ENCODE results near the gene ATP6V1G2. TPM values are rescaled to one million over a fixed set of nuclear protein-coding genes. Genes with fewer than 3 reads are reported as not detected.
A peak's percentile ranks its signal among the peaks of the same experiment; 100 is the strongest.
"Not testable (repeated sequence)": the region's sequence is repeated elsewhere in the genome, so short reads cannot be mapped to it uniquely, and the experiment has no call there.

Gene ATP6V1G2
- total RNA-seq, 1 experiment from 2014 or later, result 0.98 TPM

- Histone ChIP-seq H3K9me3 (ENCODE audit: control insufficient read depth, insufficient read depth, low read depth, low read length) (no peaks in the 10 kb centered on the region), H3K36me3 (ENCODE audit: control insufficient read depth, insufficient read depth, low read length) (peaks cover 3% of the 10 kb centered on the region), H3K27me3 (ENCODE audit: control insufficient read depth, insufficient read depth, low read length) (no peaks in the 10 kb centered on the region), H3K4me1 (ENCODE audit: control insufficient read depth, insufficient read depth, low read length) (peaks cover 6% of the 10 kb centered on the region), H3K27ac (ENCODE audit: low read length) (no peak overlapping the region), H3K4me3 (ENCODE audit: low read depth in 2 of 2, low read length in 2 of 2) (no peak overlapping the region)
- ATAC-seq (no peak), DNase-seq (ENCODE audit: low read depth, low spot score) (no peak)
- TF ChIP-seq REST (IDR thresholded peaks at IDR 0.05; ENCODE audit: insufficient read depth in 1 of 2, low read depth in 2 of 2, low read length in 1 of 2) (no peak), TCF7L2 (IDR thresholded peaks at IDR 0.05; ENCODE audit: low read depth, low read length) (no peak), POLR2AphosphoS5 (IDR thresholded peaks at IDR 0.05; ENCODE audit: low read depth, low read length) (no peak), SIN3A (IDR thresholded peaks at IDR 0.05; ENCODE audit: borderline replicate concordance, insufficient read depth, low read depth, low read length) (no peak)
- TF ChIP-seq, protein P1, sequence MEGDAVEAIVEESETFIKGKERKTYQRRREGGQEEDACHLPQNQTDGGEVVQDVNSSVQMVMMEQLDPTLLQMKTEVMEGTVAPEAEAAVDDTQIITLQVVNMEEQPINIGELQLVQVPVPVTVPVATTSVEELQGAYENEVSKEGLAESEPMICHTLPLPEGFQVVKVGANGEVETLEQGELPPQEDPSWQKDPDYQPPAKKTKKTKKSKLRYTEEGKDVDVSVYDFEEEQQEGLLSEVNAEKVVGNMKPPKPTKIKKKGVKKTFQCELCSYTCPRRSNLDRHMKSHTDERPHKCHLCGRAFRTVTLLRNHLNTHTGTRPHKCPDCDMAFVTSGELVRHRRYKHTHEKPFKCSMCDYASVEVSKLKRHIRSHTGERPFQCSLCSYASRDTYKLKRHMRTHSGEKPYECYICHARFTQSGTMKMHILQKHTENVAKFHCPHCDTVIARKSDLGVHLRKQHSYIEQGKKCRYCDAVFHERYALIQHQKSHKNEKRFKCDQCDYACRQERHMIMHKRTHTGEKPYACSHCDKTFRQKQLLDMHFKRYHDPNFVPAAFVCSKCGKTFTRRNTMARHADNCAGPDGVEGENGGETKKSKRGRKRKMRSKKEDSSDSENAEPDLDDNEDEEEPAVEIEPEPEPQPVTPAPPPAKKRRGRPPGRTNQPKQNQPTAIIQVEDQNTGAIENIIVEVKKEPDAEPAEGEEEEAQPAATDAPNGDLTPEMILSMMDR (IDR thresholded peaks at IDR 0.05), result no peak
- ChIA-PET CTCF (no interaction called here), POLR2A (no interaction called here)
- in situ Hi-C loops (cut with HindIII; ENCODE audit: low pct_unique_long_range_greater_than_20kb, low sequenced_read_pairs), result no loop called here
- intact Hi-C loops (cut with micrococcal nuclease; ENCODE audit: unreplicated experiment), result no loop called here
- BruUV-seq (replicated peaks), result no TSS peak
Measured at GRCh38 chr6:31513456-31514165, 32.8 kb downstream of the ATP6V1G2 start.

DNA sequence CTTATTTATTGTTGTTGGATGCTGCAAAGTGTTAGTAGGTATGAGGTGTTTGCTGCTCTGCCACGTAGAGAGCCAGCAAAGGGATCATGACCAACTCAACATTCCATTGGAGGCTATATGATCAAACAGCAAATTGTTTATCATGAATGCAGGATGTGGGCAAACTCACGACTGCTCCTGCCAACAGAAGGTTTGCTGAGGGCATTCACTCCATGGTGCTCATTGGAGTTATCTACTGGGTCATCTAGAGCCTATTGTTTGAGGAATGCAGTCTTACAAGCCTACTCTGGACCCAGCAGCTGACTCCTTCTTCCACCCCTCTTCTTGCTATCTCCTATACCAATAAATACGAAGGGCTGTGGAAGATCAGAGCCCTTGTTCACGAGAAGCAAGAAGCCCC lies 36.4 kb downstream of the ATP6V1G2 start:
- TSS peak; percentile 49 for BruUV-seq (replicated peaks)
- DNase-seq (ENCODE audit: low read depth, low spot score), result no peak
- CTCF ChIA-PET, result no interaction called here
- H3K27ac ChIP-seq (ENCODE audit: low read length), result peak overlapping the region; percentile 0
- peak; percentile 85 for ATAC-seq
- no peak overlapping the region for H3K4me3 ChIP-seq (ENCODE audit: low read depth in 2 of 2, low read length in 2 of 2)
- POLR2A ChIA-PET, result no interaction called here
- peaks cover 5% of the 10 kb centered on the region for H3K36me3 ChIP-seq (ENCODE audit: control insufficient read depth, insufficient read depth, low read length)
- no peaks in the 10 kb centered on the region for H3K27me3 ChIP-seq (ENCODE audit: control insufficient read depth, insufficient read depth, low read length)
- in situ Hi-C loops (cut with HindIII; ENCODE audit: low pct_unique_long_range_greater_than_20kb, low sequenced_read_pairs) (no loop called here), intact Hi-C loops (cut with micrococcal nuclease; ENCODE audit: unreplicated experiment) (no loop called here)
- TF ChIP-seq, protein P1 (IDR thresholded peaks at IDR 0.05), result no peak
- TF ChIP-seq SIN3A (IDR thresholded peaks at IDR 0.05; ENCODE audit: borderline replicate concordance, insufficient read depth, low read depth, low read length), result no peak
- no peak for TF ChIP-seq POLR2AphosphoS5 (IDR thresholded peaks at IDR 0.05; ENCODE audit: low read depth, low read length)
- 0 out of 2 replicates have a peak, but pooled peaks have one; percentile 66 for TF ChIP-seq TCF7L2 (IDR thresholded peaks at IDR 0.05; ENCODE audit: low read depth, low read length)
- H3K9me3 ChIP-seq (ENCODE audit: control insufficient read depth, insufficient read depth, low read depth, low read length), result no peaks in the 10 kb centered on the region
- H3K4me1 ChIP-seq (ENCODE audit: control insufficient read depth, insufficient read depth, low read length), result peaks cover 6% of the 10 kb centered on the region

- H3K9me3 ChIP-seq (ENCODE audit: control insufficient read depth, insufficient read depth, low read depth, low read length); BruUV-seq (replicated peaks); intact Hi-C loops (cut with micrococcal nuclease; ENCODE audit: unreplicated experiment); H3K4me3 ChIP-seq (ENCODE audit: low read depth in 2 of 2, low read length in 2 of 2); H3K27me3 ChIP-seq (ENCODE audit: control insufficient read depth, insufficient read depth, low read length); H3K27ac ChIP-seq (ENCODE audit: low read length); H3K4me1 ChIP-seq (ENCODE audit: control insufficient read depth, insufficient read depth, low read length); in situ Hi-C loops (cut with HindIII; ENCODE audit: low pct_unique_long_range_greater_than_20kb, low sequenced_read_pairs); CTCF ChIA-PET; H3K36me3 ChIP-seq (ENCODE audit: control insufficient read depth, insufficient read depth, low read length); DNase-seq (ENCODE audit: low read depth, low spot score): not testable (repeated sequence)
- POLR2A ChIA-PET, result interaction anchor here (0.6 kb wide), 1 partner anchor 16 kb away, joined by 6 read pairs; no protein-coding TSS in a partner anchor
- 0 out of 2 replicates have a peak, but pooled peaks have one; percentile 28 for ATAC-seq
Measured at GRCh38 chr6:31509036-31509435, 37.4 kb downstream of the ATP6V1G2 start.

Measured in Panc1 (cell line).